SK-N-SH treated with all-trans-retinoic acid at 6 μM for 48 hours (cell line): ENCODE data around the gene KCNIP1.

Source experiments
- ARNTL ChIP-seq: fragments of 450-650 bp; formaldehyde crosslinking; IDR thresholded peaks from 2 replicates; pipeline ENCODE4 v1.5.0; 2020; ENCODE audit warnings: low read depth, mild to moderate bottlenecking, moderate library complexity, borderline replicate concordance
- TOX ChIP-seq: fragments of 250-450 bp; sonication (Bioruptor Pico); IDR thresholded peaks from 2 replicates; pipeline ENCODE4 v1.8.0; 2021; ENCODE audit warnings: mild to moderate bottlenecking, moderate library complexity, borderline replicate concordance
- ZC3H10 ChIP-seq: fragments of 250-450 bp; sonication (Bioruptor Pico); IDR thresholded peaks from 2 replicates; pipeline ENCODE4 v1.5.1; 2021; ENCODE audit warnings: mild to moderate bottlenecking, moderate library complexity
- ZNF565 ChIP-seq: fragments of 450-650 bp; formaldehyde crosslinking; conservative IDR thresholded peaks from 2 replicates; pipeline ENCODE4 v1.5.0; 2020; ENCODE audit warnings: low read depth, mild to moderate bottlenecking, moderate library complexity
- TF ChIP-seq, protein P1 (sequence below): fragments of 250-450 bp; sonication (Bioruptor Pico); IDR thresholded peaks from 2 replicates; pipeline ENCODE4 v1.8.0; 2020; ENCODE audit warnings: mild to moderate bottlenecking, moderate library complexity, borderline replicate concordance

DNA sequence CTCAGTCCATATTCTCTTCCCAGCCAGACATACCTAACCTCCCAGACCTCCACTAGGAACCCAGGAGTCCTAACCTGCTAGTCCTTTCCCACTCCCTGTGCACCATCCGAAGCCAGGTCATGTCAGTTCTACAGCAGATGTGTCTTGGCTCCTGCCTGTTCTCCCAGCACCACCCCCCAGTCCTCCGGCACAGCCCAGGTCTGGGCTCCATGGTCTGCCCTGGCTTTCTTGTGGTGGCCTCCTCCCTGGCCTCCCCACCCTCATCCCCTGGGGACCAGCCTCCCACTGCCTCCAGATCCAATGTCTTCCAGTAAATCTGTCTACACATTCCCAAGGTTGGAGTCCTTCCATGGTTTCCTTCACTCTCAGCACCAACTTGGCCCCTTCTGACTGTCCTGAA, 20.0 kb downstream of the KCNIP1 start:
- TF ChIP-seq, protein P1, sequence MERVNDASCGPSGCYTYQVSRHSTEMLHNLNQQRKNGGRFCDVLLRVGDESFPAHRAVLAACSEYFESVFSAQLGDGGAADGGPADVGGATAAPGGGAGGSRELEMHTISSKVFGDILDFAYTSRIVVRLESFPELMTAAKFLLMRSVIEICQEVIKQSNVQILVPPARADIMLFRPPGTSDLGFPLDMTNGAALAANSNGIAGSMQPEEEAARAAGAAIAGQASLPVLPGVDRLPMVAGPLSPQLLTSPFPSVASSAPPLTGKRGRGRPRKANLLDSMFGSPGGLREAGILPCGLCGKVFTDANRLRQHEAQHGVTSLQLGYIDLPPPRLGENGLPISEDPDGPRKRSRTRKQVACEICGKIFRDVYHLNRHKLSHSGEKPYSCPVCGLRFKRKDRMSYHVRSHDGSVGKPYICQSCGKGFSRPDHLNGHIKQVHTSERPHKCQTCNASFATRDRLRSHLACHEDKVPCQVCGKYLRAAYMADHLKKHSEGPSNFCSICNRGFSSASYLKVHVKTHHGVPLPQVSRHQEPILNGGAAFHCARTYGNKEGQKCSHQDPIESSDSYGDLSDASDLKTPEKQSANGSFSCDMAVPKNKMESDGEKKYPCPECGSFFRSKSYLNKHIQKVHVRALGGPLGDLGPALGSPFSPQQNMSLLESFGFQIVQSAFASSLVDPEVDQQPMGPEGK (CRISPR knock-in tag): no peak
- TF ChIP-seq TOX (CRISPR knock-in tag) (no peak), ARNTL (CRISPR knock-in tag) (no peak), ZNF565 (CRISPR knock-in tag) (no peak), ZC3H10 (CRISPR knock-in tag) (no peak)
